Small intestine (tissue), 7 donors: ENCODE data around the gene IRS1. TPM values are rescaled to one million over a fixed set of nuclear protein-coding genes. Genes with fewer than 3 reads are reported as not detected.
A peak's percentile ranks its signal among the peaks of the same experiment; 100 is the strongest.
"Not testable (repeated sequence)": the region's sequence is repeated elsewhere in the genome, so short reads cannot be mapped to it uniquely, and the experiment has no call there.

Experiments used
- DNase-seq, 2 donors: peaks; one replicate each; pipeline versions ENCODE4 v3.0.0 to v3.0.0-alpha.2; 2013
- FAIRE-seq: peaks from 2 replicates; lab custom pipeline; 2012; peaks lifted over from hg19 to GRCh38; lab: Jason Lieb, UNC
- H3K27ac ChIP-seq, 3 donors: one replicate each; pipeline ENCODE4 v1.5.1; 2013; ENCODE audit warnings: low read length in 2 of 3, mild to moderate bottlenecking in 2 of 3, control low read depth in 1 of 3, inconsistent platforms in 1 of 3, low read depth in 1 of 3, moderate library complexity in 1 of 3
- H3K27me3 ChIP-seq, 3 donors: one replicate each; pipeline ENCODE4 v1.6.1; 2013; ENCODE audit warnings: low read length in 3 of 3, inconsistent platforms in 1 of 3; ENCODE audit not compliant: control insufficient read depth in 3 of 3, insufficient read depth in 3 of 3
- H3K36me3 ChIP-seq, 3 donors: one replicate each; pipeline ENCODE4 v1.6.1; 2013; ENCODE audit warnings: low read length in 3 of 3, inconsistent platforms in 1 of 3, low read depth in 1 of 3, mild to moderate bottlenecking in 1 of 3, moderate library complexity in 1 of 3; ENCODE audit not compliant: control insufficient read depth in 3 of 3, insufficient read depth in 2 of 3
- H3K4me1 ChIP-seq, 3 donors: one replicate each; pipeline ENCODE4 v1.6.1; 2013; ENCODE audit warnings: low read length in 2 of 3, inconsistent platforms in 1 of 3, low read depth in 1 of 3, mild to moderate bottlenecking in 1 of 3, moderate library complexity in 1 of 3; ENCODE audit not compliant: control insufficient read depth in 3 of 3, insufficient read depth in 2 of 3
- H3K4me3 ChIP-seq, 3 donors: one replicate each; pipeline ENCODE4 v1.5.1; 2013; ENCODE audit warnings: low read length in 3 of 3, control low read depth in 1 of 3, inconsistent platforms in 1 of 3, low read depth in 1 of 3, mild to moderate bottlenecking in 1 of 3, moderate library complexity in 1 of 3
- H3K9me3 ChIP-seq, 2 donors: one replicate each; pipeline ENCODE4 v1.6.1; 2013; ENCODE audit warnings: low read depth in 1 of 2, low read length in 1 of 2; ENCODE audit not compliant: control insufficient read depth in 2 of 2, insufficient read depth in 1 of 2
- WGBS, 3 donors: extraction: QIAGEN DNeasy Blood & Tissue Kit; methylation state at CpG; one replicate each; pipeline ENCODE4 v1.1.7; 2013; 5-methylcytosine and 5-hydroxymethylcytosine counted together
- polyA plus RNA-seq, 4 donors: library from polyadenylated mRNA; stranded (reverse) in 3 of 4; unstranded in 1 of 4; fragments of 200-250 nt in 3 of 4; fragments of 120-200 nt in 1 of 4; gene quantifications; one replicate each; pipeline versions ENCODE4 v1.2.1 to v1.2.3, GENCODE V29; 2013
- donor health status: healthy with polysubstance abuse.
- donor health status: control.
- donor health status: control.
- donor health status: Bipolar disorder and iron deficiency.
- donor health status: healthy.

Gene IRS1
- polyA plus RNA-seq, 4 donors = 1.6 to 23.1 (median 5.2) TPM

DNA sequence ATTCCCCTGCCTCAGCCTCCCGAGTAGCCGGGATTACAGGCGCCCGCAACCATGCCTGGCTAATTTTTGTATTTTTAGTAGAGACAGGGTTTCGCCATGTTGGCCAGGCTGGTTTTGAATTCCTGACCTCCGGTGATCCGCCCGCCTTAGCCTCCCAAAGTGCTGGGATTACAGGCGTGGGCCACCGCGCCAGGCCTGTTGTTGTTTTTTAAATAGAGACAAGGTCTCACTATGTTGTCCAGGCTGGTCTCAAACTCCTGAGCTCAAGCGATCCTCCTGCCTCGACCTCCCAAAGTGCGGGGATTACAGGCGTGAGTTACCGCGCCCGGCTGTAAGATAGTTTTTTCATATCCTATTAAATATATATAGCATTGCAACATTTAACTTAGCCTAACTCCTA lies 35.3 kb upstream of the IRS1 start:
- not testable (repeated sequence) for FAIRE-seq, H3K36me3 ChIP-seq, H3K9me3 ChIP-seq, H3K27me3 ChIP-seq, H3K27ac ChIP-seq, DNase-seq
- Histone ChIP-seq H3K4me1 (peaks cover 2 to 14% (median 12%) of the 10 kb centered on the region in 3 donors), H3K4me3 (peak overlapping the region; percentile 50 to 81 (median 74))
- WGBS, 3 donors = 75 to 87% (median 85%) methylated on average over 18 of the region's 18 CpGs

DNA sequence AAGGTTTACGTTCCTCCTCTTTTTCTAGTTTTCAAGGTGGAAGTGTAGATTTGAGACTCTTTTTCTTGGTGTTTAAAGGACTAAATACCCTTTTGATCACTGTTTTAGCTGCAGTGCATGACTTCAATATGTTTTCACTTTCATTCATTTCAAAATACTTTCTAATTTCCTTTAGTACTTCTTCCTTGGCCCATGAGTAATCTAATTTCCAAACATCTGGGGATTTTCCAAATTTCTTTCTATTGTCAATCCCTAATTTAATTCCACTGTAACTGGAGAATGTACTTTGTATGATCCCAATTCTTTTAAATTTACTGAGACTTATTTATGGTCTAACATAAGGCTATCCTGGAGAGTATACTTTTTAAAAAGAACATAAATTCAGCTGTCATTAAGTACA lies 32.4 kb upstream of the IRS1 start:
- H3K4me1 ChIP-seq = peaks cover 0 to 11% (median under 1%) of the 10 kb centered on the region in 3 donors
- DNase-seq (no peak), FAIRE-seq (no peak)
- WGBS, 3 donors = 94 to 100% (median 97%) methylated on average over 1 of the region's 1 CpG
- H3K27me3 ChIP-seq = no peaks in the 10 kb centered on the region
- H3K36me3 ChIP-seq = no peaks in the 10 kb centered on the region
- no peak overlapping the region for H3K4me3 ChIP-seq
- H3K9me3 ChIP-seq = peaks cover 0 to 3% of the 10 kb centered on the region in 2 donors
- H3K27ac ChIP-seq = no peak overlapping the region

- H3K4me1 ChIP-seq = peaks cover 0 to 7% (median 0%) of the 10 kb centered on the region in 3 donors
- H3K9me3 ChIP-seq = peaks cover 0 to 3% of the 10 kb centered on the region in 2 donors
- no peaks in the 10 kb centered on the region for H3K27me3 ChIP-seq
- H3K36me3 ChIP-seq = no peaks in the 10 kb centered on the region
- WGBS, 3 donors = 89 to 95% (median 90%) methylated on average over 4 of the region's 4 CpGs
- DNase-seq (no peak), FAIRE-seq (no peak)
- no peak overlapping the region for H3K4me3 ChIP-seq
- H3K27ac ChIP-seq = no peak overlapping the region
Measured at GRCh38 chr2:226831266-226831665, 31.6 kb upstream of the IRS1 start.

DNA sequence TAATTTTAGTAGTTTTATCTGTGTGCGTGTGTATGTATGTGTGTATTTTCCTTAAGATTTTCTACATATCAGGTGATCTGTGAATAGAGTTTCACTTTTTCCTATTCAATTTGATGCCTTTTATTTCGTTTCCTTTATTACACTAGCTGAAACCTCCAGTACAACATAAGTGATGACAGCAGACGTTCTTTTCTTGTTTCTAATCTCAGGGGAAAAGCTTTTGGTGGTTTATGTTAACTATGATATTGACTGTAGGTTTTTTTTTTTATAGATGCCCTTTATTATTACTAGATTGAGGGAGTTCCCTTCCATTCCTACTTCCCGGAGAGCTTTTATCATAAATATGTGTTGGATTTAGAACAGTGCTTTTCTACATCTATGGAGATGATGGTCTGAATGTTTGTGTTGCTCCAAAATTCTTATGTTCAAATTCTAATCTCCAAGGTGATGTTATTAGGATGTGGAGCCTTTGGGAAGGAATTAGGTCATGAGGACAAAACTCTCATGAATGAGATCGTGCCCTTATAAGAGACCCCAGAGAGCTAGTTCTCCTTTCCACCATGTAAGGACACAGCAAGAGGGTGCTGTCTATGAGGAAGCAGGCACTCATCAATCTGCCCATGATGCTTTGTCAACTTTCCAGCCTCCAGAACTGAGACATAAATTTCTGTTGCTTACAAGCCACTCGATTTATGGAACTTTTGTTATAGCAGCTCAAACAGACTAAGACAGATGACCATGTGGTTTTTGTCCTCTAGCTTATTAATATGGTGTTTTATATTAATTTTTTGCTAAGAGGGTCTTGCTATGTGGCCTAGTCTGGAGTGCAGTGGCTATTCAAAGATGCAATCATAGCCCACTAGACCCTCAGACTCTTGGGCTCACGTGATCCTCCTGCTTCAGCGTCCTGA lies 30.4 kb upstream of the IRS1 start:
- Histone ChIP-seq H3K36me3 (no peaks in the 10 kb centered on the region), H3K27me3 (no peaks in the 10 kb centered on the region), H3K9me3 (no peaks in the 10 kb centered on the region), H3K4me3 (no peak overlapping the region), H3K4me1 (peaks cover 0 to under 1% (median 0%) of the 10 kb centered on the region in 3 donors), H3K27ac (no peak overlapping the region)
- DNase-seq (no peak), FAIRE-seq (no peak)
- WGBS, 3 donors = 84 to 88% (median 85%) methylated on average over 8 of the region's 8 CpGs

DNA sequence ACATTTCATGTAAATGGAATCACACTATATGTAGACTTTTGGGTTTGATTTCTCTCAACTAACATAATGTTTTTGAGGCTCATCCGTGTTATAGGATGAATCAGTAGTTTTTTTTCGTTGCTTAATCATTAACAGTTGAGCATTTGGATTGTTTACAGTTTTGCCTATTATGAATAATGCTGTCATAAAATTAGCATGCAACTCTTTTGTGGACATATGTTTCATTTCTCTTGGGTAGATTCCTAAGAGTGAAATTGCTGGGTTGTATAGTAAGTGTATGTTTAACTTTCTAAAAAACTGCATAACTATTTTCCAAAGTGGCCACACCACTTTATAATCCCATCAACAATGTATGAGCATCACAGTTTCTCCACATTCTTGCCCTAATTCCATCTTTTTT lies 28.6 kb upstream of the IRS1 start:
- Histone ChIP-seq H3K27ac (no peak overlapping the region), H3K4me3 (no peak overlapping the region), H3K36me3 (no peaks in the 10 kb centered on the region), H3K4me1 (no peaks in the 10 kb centered on the region), H3K27me3 (no peaks in the 10 kb centered on the region), H3K9me3 (peaks cover 0 to 4% of the 10 kb centered on the region in 2 donors)
- 44 to 57% (median 52%) methylated on average over 2 of the region's 2 CpGs for WGBS, 3 donors
- FAIRE-seq (no peak), DNase-seq (no peak)

- H3K27ac ChIP-seq = no peak overlapping the region
- DNase-seq = no peak
- no peaks in the 10 kb centered on the region for H3K27me3 ChIP-seq
- H3K9me3 ChIP-seq = peaks cover 0 to 4% of the 10 kb centered on the region in 2 donors
- 59 to 84% (median 81%) methylated on average over 2 of the region's 2 CpGs for WGBS, 3 donors
- H3K36me3 ChIP-seq = no peaks in the 10 kb centered on the region
- no peak overlapping the region for H3K4me3 ChIP-seq
- no peak for FAIRE-seq
- H3K4me1 ChIP-seq = no peaks in the 10 kb centered on the region
Measured at GRCh38 chr2:226825056-226825455, 25.4 kb upstream of the IRS1 start.

DNA sequence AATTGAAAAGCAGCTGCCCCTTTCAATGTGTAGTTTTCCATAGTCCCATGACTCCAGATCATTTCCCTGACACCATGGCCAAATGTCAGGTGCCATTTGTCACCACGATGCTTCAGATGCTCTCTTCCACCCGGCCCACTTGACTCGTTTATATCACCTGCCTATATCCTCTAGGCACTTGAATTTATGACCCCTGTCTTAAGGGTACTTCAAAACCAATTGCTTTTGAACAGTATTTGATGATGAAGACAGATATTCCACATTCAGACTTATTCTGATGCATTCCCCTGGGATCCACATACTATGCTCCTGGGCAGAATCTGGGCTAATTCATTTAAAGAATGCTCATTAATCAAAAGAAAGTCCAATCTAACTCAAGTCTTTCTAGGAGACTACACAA lies 19.3 kb upstream of the IRS1 start:
- no peak overlapping the region for H3K27ac ChIP-seq
- H3K4me3 ChIP-seq = no peak overlapping the region
- peaks cover 0 to 4% of the 10 kb centered on the region in 2 donors for H3K9me3 ChIP-seq
- peaks cover 0 to 2% (median 0%) of the 10 kb centered on the region in 3 donors for H3K27me3 ChIP-seq
- no peaks in the 10 kb centered on the region for H3K4me1 ChIP-seq
- DNase-seq (no peak), FAIRE-seq (no peak)
- H3K36me3 ChIP-seq = no peaks in the 10 kb centered on the region
- 60 to 76% (median 70%) methylated on average over 3 of the region's 3 CpGs for WGBS, 3 donors

DNA sequence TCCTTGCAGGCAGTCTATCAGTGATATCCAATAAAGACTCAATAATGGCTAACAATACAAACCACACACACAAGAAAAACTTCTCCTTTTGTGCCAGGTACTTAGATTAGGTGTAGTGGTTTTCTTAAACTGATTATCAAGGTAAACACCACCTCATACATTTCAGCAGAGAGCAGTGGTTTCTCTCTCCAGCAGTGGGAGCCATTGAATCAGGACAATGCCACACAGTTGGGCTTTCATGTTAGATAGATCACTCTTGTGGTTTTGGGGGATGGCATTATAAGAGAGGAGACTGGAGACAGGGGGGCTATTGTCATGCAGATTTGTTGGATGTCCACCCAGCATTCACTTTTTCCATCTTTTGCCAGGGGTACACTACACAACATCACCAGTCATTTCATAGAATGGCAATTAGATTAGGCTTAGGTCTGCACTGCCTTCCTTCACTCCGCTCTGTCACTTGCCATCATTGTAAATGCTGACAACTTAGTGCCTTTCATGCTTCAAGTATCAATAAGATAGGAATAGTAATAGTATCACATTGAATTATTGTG lies 13.6 kb upstream of the IRS1 start:
- H3K36me3 ChIP-seq = no peaks in the 10 kb centered on the region
- no peak overlapping the region for H3K27ac ChIP-seq
- no peaks in the 10 kb centered on the region for H3K9me3 ChIP-seq
- DNase-seq (peak in 1 of 2 donors; percentile 33), FAIRE-seq (no peak)
- H3K4me3 ChIP-seq = no peak overlapping the region
- peaks cover 0 to 2% (median 0%) of the 10 kb centered on the region in 3 donors for H3K27me3 ChIP-seq
- 92 to 100% (median 97%) methylated on average over 1 of the region's 1 CpG for WGBS, 3 donors
- H3K4me1 ChIP-seq = no peaks in the 10 kb centered on the region
